DLD1 (cell line): ENCODE data around the gene CD4.
"Not testable (repeated sequence)": the region's sequence is repeated elsewhere in the genome, so short reads cannot be mapped to it uniquely, and the experiment has no call there.

Experiments used
- in situ Hi-C: cut with HindIII; loops from 2 replicates; pipeline ENCODE4 v1.10.0; 2017; ENCODE audit warnings: low sequenced_read_pairs

The CD4 gene

DNA sequence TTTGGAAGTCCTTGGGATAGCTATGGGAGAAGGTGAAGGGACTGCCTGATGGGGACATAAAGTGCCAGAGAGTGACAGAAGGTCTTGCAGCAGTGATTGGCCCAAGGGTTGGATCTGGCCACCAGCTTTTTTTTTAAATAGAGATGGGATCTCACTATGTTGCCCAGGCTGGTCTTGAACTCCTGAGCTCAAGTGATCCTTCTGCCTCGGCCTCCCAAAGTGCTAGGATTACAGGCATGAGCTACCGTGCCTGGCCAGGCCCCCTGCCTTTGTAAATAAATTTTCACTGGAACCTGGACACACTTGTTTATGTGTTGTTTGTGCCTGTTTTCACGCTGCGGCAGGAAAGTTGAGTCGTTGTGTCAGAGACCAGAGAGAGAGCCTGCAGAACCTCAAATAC is 76.0 kb downstream of the CD4 start:
- in situ Hi-C loops: not testable (repeated sequence)

DNA sequence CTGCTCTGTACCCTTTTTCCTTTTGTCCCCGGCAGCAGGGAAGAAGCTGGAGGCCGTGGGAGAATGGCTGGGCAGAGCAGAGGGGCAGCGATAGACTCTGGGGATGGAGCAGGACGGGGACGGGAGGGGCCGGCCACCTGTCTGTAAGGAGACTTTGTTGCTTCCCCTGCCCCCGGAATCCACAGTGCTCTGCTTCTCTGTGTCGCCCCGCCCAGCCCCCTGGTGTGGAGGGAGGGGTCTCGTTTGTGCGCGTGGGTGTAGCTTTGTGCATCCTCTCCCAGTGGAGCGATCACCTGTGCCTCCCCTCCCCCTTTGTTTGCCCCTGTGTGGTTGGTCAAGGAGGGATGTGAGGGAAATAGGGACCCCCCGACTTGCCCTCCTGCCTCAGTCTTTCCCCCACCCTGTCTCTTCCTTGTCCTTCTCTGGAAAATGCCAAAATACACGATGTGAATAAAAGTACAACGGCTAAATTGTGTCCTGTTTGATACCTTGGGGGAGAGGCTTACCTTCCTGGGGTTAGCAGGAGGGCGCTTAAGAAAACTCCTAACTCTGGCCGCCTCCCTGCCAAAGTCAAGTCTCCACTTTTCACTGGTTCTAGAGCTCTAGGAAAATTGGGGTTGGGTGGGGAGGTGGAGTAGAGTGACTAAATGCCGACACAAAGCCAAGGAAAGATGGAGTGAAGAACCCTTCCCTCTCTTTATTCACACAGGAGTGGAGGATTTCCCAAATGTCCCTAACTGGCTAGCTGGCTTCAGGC is 77.0 kb downstream of the CD4 start:
- in situ Hi-C loops: no loop called here

DNA sequence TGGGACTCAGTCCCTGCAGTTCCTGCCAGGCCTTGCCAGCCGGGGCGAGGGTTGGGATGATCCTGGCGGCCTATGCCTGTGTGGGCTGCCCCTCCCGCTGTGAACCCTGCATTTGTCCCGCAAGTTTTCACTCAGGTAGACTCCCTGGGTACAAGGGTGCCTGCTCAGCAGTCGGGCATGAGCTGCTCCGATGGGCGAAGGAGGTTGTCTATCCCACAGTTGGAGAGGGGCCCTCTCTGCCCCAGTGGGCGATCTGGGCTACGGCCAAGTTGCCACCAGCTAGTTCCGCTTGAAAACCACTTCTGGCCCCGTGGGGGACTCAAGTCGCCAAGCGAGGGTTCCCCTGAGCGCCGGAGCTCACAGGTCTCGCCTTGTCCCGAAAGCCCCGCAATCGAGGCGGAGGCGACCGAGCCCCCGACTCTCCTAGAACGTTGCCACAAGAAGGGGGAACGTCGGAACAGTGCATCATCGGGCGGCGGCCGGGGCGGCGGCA is 77.6 kb downstream of the CD4 start:
- in situ Hi-C loops: no loop called here

DNA sequence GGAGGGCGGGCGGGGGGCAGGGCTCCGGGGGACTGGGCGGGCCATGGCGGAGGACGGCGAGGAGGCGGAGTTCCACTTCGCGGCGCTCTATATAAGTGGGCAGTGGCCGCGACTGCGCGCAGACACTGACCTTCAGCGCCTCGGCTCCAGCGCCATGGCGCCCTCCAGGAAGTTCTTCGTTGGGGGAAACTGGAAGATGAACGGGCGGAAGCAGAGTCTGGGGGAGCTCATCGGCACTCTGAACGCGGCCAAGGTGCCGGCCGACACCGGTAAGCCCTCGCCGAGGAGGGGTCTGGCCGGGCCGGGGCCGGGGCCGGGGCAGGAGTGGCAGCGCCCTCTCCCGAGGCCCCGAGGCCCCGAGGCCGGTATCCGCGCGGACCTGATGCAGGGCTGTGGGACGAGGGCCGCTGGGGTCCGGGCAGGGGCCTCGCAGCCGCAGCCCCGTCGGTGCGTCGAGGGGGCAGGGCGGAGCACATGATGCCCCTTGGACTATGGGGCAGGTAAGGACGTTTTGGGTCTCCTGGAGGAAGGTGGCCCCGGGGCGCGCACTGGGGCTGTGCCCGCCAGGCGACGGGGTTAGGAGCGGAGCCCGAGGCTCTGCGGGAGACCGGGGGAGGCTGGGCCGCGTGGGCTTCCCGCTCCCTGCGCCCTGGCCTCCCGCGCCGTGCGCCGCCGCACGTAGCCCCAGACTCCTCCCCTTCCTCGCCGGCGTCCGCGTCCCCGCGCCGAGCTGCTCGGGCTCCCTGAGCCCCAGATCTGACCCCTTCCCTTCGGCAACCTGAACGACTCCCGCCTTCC is 78.3 kb downstream of the CD4 start, which contains the start of gene TPI1:
TSS of gene TPI1 (plus strand) at position 119 of the 798 bp plus-strand sequence. CDS start at position 155, 36 bp downstream.
- in situ Hi-C loops: no loop called here

DNA sequence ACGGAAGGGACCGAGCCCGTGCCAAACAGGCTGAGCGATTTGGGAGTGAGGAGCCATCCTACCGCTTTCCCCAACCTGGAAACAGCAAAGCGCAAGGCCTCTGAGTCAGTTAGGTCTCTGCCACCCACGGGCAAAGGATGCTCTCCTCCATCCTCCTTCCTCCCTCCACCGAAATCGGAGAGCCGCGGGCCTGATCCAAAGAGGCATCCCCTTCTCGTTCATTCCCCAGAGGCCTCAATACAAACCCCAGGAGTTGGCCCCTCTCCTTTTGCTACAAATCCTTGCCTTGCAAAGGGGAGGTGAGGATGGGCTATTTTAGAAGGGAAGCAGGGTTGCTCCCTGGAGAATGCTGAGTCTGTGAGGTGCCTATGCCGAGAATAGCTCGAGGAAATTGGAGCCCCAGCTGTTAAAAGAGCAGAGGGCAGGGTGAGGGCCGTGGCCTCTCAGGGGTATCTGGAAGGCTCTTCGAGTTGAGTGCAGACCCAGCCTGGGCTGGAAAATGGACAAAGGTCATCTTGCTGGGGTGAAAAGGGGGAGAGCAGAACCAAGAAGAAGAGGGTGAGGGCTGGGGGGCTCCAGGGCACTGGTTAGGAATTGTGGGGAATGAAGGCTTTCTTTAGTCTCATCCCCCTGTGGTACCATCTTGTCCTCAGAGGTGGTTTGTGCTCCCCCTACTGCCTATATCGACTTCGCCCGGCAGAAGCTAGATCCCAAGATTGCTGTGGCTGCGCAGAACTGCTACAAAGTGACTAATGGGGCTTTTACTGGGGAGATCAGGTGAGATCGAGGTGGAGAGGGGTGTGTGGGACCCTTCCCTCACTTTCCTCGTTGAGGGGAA is 79.1 kb downstream of the CD4 start:
- in situ Hi-C loops: no loop called here

DNA sequence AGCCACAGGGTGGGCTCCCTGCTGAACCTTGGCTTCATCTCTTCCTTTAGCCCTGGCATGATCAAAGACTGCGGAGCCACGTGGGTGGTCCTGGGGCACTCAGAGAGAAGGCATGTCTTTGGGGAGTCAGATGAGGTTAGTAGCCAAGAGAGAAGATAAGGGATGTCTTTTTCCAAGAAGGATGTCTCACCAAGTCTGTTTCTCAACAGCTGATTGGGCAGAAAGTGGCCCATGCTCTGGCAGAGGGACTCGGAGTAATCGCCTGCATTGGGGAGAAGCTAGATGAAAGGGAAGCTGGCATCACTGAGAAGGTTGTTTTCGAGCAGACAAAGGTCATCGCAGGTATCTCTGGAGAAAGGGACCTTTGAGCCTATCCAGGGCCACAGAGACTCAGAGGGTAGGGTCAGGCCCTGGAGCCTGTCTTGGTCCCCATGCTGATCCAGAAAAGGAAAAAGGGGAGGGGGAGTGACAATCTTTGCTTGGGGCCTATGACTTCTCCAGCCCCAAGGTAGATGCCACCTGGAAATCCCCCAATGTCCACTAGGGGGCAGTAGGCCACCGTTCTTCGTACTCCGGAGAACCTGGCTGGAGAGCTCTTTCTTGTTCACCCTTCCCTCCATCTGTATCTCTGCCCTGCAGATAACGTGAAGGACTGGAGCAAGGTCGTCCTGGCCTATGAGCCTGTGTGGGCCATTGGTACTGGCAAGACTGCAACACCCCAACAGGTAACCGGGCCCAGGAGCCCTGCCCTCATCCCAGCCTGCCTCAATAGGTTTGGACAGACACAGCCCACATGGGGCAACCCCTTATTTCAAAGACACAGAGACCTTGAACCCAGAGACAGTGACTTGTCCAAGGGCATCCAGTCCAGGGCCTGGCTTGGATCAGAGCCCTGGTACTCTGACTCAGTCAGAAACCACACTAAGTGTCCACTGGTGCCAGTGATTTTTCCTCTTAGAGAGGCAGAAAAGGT is 80.0 kb downstream of the CD4 start:
- in situ Hi-C loops: no loop called here

DNA sequence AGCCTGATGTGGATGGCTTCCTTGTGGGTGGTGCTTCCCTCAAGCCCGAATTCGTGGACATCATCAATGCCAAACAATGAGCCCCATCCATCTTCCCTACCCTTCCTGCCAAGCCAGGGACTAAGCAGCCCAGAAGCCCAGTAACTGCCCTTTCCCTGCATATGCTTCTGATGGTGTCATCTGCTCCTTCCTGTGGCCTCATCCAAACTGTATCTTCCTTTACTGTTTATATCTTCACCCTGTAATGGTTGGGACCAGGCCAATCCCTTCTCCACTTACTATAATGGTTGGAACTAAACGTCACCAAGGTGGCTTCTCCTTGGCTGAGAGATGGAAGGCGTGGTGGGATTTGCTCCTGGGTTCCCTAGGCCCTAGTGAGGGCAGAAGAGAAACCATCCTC is 81.0 kb downstream of the CD4 start:
- in situ Hi-C loops: not testable (repeated sequence)
